AG04449 (cell line): ENCODE measurements around the gene FBXW8.

Experiments used
- CTCF ChIA-PET: fragments of 350-600 bp; formaldehyde crosslinking; extraction: SDS; loops from one replicate; lab custom pipeline; 2021; ENCODE audit warnings: antibody characterized with exemption; lab: Yijun Ruan, JAX
- POLR2A ChIA-PET: fragments of 400-600, 350-600 bp; formaldehyde crosslinking; extraction: SDS; loops from one replicate; lab custom pipeline; 2020; ENCODE audit warnings: antibody characterized with exemption, inconsistent platforms; lab: Yijun Ruan, JAX
- DNase-seq: peaks from one replicate; pipeline ENCODE4 v3.0.0-alpha.2; 2010; ENCODE audit warnings: low read depth, low spot score
- H3K4me3 ChIP-seq: 2 replicates; pipeline ENCODE4 v1.5.1; 2011; ENCODE audit warnings: low read depth, mild to moderate bottlenecking, control low read depth, low read length
- TF ChIP-seq, protein P1 (sequence below): IDR thresholded peaks from one replicate; pipeline ENCODE4 v1.5.1; 2011; ENCODE audit warnings: mild to moderate bottlenecking, moderate library complexity, low read length, control low read depth, inconsistent platforms; ENCODE audit not compliant: insufficient read depth; ENCODE audit errors: missing control alignments

Gene FBXW8

DNA sequence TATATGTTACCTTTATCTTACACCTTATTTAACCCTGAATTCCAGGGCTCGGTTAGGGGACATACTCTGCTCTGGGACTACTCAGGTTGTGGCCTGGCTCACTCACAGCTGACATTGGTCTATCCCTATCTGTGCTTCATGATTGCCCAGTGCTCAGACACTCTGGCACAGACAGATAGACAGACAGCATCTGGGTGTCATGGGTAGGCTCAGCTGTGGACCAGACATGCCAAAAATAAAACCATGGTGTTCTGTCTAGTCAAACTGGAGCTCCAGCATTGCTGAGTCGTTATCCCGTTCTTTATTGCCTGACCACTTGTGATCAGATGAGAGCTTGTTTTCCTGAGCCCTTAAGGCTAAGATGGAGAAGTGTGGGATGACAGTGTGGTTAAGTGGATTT, 29.0 kb downstream of the FBXW8 start:
- no peak overlapping the region for H3K4me3 ChIP-seq
- DNase-seq, result no peak
- ChIA-PET CTCF (interaction anchor here (2.3 kb wide), 1 partner anchor 11 kb away, joined by 8 read pairs; no protein-coding TSS in a partner anchor), POLR2A (no interaction called here)
- TF ChIP-seq, protein P1, sequence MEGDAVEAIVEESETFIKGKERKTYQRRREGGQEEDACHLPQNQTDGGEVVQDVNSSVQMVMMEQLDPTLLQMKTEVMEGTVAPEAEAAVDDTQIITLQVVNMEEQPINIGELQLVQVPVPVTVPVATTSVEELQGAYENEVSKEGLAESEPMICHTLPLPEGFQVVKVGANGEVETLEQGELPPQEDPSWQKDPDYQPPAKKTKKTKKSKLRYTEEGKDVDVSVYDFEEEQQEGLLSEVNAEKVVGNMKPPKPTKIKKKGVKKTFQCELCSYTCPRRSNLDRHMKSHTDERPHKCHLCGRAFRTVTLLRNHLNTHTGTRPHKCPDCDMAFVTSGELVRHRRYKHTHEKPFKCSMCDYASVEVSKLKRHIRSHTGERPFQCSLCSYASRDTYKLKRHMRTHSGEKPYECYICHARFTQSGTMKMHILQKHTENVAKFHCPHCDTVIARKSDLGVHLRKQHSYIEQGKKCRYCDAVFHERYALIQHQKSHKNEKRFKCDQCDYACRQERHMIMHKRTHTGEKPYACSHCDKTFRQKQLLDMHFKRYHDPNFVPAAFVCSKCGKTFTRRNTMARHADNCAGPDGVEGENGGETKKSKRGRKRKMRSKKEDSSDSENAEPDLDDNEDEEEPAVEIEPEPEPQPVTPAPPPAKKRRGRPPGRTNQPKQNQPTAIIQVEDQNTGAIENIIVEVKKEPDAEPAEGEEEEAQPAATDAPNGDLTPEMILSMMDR, result no peak

GRCh38 chr12:116941188-116941587, 30.4 kb downstream of the FBXW8 start:
- no peak for DNase-seq
- ChIA-PET CTCF (interaction anchor here (0.6 to 0.8 kb wide), 2 partner anchors 14 to 30 kb away, joined by 3 read pairs; no protein-coding TSS in a partner anchor), POLR2A (no interaction called here)
- H3K4me3 ChIP-seq, result no peak overlapping the region
- TF ChIP-seq, protein P1, result no peak

DNA sequence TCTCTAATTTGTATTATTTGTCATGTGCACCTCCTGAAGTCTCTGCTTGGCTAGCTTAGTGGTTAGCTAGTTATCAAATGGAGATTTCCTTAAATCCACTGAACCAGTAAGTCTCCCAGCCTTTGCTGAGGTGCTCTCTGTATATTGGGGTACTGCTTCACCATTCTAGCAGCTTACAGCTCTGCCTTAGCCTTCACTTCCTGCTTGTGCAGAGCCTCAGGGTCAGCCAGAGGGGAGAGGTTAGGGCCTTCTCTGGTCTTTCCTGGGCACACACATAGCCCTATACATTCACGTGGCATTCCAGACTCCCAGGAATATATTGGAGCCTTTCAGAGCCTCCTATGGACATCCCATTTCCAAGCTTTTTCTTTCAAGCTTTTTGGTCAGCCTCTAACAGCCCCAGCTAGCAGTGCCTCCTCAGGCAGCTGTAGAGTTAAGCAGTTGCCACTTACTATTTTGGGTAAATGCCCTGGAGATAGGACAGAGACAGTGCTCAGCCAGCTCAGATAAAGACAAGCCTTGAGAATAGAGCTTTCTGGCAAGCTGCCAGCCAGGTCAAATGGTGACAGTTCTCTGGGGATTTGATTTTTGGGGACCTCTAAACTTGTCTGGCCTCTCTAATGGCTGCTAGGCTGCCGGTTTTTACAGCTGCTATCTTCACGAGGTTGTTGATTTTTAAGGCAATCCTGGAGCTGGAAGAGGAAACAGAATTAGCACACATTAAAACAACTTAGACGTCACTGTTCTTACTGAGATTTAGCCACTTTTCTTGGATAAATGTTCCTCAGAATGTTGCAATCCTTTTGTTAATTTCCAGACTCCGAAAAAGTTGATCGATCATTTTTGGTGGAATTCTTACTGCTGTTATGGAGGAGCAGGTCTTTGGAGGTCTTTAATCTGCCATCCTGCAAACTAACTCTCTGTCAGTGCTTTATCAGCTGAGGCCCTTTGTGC, 32.9 kb downstream of the FBXW8 start:
- POLR2A ChIA-PET, result no interaction called here
- CTCF ChIA-PET, result no interaction called here
- DNase-seq, result no peak
- TF ChIP-seq, protein P1, result no peak
- no peak overlapping the region for H3K4me3 ChIP-seq

GRCh38 chr12:116945886-116946550, 35.3 kb downstream of the FBXW8 start:
- POLR2A ChIA-PET, result no interaction called here
- TF ChIP-seq, protein P1, result no peak
- H3K4me3 ChIP-seq, result no peak overlapping the region
- DNase-seq, result no peak
- CTCF ChIA-PET, result interaction anchor here (1.4 kb wide), 1 partner anchor 45 kb away, joined by 3 read pairs; no protein-coding TSS in a partner anchor

- TF ChIP-seq, protein P1, result no peak
- no peak overlapping the region for H3K4me3 ChIP-seq
- CTCF ChIA-PET, result no interaction called here
- no peak for DNase-seq
- POLR2A ChIA-PET, result no interaction called here
These were observed 37.5 kb downstream of the FBXW8 start for GRCh38 chr12:116948298-116948697.
